NCI-H187 treated with DMSO at 0.1 percent for 48 hours (cell line): ENCODE data around the gene MRPL48.
"Not testable (repeated sequence)": the region's sequence is repeated elsewhere in the genome, so short reads cannot be mapped to it uniquely, and the experiment has no call there.

Source experiments
- DNase-seq: peaks from one replicate; lab custom pipeline; 2025; lab: John Stamatoyannopoulos, UW

The MRPL48 gene

DNA sequence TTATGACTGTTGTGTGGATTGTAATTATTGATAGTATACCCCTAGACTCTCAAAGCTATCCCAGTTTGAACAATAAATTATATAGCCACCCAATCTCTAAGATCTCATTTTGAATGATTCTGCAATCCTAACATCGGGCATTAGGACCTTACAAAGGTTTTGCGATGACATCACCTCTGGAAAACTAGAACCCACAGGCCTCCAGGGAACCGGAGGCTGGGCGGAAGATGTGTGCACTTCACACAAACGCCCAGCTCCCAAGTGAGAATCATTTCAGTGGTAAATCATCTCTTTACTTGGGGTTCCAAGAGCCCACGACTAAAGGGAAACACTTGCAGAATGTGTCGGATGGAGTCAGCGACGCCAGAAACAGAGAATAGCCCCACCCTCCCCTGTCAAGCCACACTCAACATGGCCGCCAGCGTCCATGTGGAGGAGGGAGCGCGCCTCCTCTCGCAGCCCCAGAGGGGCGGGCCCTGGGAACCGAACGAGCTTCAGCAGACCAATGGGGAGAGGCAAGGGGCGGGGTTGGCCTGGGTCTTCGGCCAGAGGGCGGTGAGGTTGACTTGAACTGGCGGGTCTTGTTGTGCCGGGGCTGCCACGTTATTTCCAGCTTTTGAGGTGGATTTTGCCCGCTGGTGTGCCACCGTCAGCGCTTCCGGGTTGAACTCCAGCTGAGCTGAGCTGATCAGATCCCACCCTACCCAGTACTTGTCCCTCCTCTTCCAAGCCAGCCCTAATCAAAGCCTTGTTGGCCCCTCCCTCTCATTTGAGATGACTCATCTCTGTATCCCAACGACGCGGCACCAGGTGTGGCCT, 8.4 kb upstream of the MRPL48 start:
- DNase-seq = peak; percentile 96

DNA sequence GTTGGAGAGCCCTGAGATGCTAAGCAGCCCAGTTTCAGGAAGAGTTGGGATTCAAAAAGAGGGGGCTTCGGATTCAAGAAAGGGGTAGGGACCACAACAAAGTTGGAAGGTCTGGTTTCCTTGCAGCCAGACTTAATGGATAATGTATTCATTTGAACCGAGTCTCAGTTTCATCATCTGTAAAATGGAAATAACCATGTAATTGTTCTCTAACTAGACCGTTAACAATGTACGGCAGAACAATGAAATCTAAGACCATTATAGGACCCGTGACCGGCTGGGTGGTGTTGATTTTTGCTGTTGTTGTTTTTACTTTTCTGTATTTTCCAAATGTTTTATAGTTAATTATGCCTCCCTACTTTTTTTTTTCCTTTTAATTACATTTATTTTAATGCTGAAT, 6.4 kb upstream of the MRPL48 start:
- no peak for DNase-seq

DNA sequence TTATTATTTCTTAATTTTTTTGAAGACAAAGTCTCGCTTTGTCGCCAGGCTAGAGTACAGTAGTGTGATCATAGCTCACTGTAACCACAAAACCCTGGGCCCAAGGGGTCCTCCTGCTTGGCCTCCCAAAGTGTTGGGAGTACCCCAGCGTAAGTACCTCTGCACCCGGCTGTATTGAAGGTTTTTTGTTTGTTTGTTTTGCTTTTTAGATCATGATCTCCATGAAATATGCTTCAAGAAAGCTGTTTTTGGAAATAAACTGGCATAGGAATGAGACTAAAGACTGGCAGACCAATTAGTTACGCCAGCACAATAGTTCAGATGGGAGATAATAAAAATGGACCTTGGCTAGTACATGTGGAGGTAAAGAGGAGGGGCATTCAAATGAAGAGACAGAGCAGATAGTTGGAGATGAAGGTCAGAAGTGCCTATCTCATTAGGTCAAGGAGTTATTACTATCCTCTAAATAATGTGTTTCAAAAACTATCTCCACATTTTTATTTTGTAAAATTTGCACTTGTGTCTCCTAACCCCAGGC, 4.1 kb upstream of the MRPL48 start:
- no peak for DNase-seq

- no peak for DNase-seq
Observed at GRCh38 chr11:73784080-73784634, 3.5 kb upstream of the MRPL48 start.

DNA sequence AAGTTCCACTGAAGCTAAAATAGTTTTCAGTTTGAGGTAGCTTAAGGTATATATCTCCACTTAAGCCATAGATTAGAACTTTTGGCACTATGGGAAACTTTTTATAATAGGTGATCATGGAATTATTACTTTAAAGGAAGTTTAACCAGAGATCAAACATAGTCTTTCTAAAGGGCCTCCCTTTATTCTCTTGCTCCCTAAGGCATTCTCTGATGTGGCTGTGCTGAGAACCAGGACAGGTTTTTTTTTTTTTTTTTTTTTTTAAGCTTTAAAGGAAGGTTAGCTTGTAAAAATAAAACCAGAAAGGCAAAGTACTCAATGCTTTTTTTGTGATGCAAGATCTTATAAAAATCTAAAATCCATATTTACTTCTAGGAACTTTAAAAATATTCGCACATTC, 2.9 kb upstream of the MRPL48 start:
- DNase-seq = no peak

GRCh38 chr11:73785467-73785866, 2.2 kb upstream of the MRPL48 start:
- not testable (repeated sequence) for DNase-seq

GRCh38 chr11:73787051-73787642, 527 bp upstream of the MRPL48 start:
- DNase-seq = no peak

GRCh38 chr11:73789279-73789670, 1.6 kb downstream of the MRPL48 start:
- no peak for DNase-seq

DNA sequence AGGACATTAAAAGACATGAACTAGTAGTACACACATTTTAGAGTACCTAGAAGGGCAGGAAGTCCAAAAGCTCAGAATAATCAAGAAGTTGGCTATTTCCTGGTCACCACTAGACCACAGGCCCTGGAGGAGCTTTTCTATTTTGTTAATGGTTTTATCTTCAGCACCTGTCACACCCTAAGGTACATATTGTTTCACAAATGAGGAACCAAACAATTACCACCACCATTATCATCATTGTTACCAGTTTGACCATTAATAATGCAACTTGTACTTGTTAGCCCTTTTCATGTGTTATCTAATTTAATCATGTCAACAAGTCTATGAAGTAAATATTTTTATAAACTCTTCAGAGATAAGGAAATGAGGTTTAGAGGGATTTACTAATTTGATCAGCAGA, 4.9 kb downstream of the MRPL48 start:
- no peak for DNase-seq

DNA sequence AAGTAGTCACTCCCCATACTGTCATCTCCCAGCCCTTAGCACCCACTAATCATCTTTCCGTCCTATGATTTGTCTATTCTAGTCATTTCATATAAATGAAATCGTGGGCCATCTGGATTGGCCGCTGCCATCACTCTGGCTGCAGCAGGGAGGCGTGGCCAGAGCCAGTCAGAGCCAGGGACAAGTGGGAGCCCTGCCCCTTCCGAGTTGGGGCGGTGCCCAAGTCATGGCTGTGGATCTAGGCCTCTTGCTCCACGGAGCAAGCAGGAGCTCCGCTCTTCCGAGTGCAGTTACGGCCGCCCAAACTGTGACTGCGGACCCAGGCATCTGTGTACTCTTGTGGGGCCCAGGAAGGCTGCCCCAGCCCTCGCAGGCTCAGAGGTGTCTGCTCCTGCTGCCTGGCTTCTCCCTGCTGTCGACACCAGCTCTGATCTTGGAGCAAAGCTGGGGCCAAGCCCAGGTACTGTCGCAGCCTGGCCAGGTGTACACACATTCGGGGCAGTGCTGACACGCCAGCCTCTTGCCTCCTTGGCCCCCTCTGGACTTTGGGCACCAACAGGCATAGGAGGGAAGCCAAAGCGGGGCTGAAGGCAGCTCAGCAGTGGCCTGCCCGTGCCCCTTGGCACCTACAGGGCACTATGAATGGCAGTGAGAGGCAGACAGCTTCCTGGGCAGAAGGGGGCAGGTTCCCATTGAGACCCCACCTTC, 8.4 kb downstream of the MRPL48 start:
- DNase-seq = no peak

DNA sequence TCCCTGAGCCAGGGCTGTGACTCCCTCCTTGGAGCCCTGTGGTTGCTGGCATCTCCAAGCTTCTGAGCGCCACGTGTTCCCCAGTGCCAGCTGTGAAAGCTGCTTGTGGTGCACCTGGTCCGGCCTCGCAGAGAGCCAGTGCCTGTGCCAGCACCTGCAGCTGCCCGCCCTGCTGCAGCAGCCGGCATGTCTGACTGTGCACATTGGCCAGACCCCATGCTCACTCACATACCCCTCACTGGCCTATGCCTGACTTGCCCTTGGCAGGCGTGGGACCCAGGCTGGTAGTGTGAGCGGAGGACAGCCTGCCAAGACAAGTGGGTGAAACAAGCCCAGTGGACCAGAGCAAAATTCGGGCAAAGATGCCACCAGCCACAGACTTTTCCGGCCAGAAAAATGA, 9.8 kb downstream of the MRPL48 start:
- no peak for DNase-seq

DNA sequence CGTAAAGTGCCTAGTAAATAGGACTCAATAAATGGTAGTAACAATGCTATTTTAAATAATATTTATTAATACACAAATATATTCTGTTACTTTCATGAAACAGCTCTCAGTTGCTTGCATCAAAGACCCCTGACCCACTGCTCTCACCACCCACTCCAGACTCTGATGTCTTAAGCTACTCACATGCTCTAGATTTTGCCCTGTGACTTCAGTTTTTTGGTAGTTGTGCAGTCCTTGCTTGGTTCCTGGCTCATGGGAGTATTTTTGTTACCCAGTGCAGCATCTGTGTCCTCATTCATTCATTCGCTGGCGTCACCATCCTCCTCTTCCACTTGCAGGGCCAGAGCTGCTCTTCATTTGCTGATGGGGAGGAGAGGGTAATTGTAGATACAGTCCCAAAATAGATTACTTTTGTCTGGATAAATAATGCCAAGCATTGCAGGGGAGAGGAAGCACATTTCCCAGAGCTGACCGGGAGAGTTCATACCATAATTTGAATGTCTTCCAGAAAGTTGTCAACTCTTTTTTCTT, 12.7 kb downstream of the MRPL48 start:
- no peak for DNase-seq

DNA sequence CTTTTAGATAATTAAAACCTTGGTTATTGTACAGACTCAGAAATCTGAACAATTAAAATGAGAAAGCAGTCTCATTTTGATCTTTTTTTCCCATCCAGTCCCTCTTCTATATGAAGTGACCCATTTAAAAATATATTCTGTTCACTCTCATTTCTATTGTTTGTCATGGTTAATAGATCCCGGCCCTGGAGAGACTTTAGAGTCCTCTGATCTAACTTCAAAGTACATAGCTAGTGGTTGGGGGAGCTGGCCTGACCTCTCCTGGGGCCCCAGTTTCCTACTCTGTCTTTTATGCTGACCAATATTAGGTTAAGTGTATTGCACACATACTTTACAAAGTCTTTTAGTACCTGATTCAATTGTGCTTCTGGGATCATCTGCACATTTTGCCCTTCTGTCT, 13.5 kb downstream of the MRPL48 start:
- DNase-seq = no peak

- no peak for DNase-seq
Observed at GRCh38 chr11:73804712-73805111, 17.0 kb downstream of the MRPL48 start.

DNA sequence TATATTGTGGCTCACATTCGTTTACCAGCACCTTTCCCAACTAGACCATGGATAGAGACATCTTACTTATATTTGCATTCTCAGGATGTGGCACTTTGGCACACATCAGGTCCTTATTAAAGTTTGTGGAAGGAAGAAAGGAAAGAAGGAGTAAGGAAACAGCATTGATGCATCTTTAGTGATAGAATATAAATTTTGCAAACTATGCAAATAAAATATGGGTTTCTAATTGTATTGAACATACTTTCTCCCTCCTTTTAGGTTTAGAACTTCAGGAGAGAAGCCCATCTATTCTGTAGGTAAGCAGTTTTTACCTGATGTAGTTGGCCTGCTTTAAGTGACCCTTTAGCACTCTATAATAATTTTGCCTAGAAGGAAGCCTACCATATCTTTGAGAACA, 20.4 kb downstream of the MRPL48 start:
- DNase-seq = no peak

- no peak for DNase-seq
Observed at GRCh38 chr11:73810637-73811036, 23.0 kb downstream of the MRPL48 start.

DNA sequence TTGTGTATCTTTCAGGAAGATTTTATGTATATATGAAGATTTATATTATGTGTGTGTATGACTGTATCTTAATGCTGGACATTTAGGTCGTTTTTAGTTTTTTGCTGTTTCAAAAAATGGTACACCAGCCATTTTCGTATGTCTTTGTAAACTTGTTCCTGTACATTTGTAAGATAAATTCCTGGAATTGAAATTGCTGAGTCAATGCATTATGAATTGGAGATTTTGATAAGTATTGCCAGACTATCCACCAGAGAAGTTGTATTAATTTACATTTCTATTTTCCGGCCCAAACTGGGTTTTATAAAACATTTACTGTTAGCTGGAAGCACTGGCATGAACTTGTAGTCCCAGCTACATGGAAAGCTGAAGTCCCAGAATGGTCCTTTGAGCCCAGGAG, 24.6 kb downstream of the MRPL48 start:
- no peak for DNase-seq

- no peak for DNase-seq
Observed at GRCh38 chr11:73814812-73815211, 27.1 kb downstream of the MRPL48 start.

DNA sequence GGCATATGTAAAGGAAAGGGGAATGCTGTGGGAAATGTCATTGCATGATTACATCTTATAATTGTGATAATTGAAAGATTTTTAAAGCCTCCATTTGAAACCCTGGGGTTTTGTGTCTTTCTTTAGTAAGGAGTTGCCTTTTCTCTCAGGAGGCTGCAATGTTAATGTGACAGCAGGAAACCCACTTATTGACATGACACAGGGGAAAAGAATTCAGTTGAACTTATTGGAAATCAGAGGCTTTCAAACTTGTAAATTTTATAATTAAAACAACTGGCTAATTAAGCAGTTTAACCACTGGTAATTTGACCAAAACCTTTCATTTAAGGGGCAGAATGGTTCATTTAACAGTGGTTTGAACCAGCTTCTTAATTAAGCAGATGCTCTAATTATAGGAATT, 31.2 kb downstream of the MRPL48 start:
- no peak for DNase-seq

DNA sequence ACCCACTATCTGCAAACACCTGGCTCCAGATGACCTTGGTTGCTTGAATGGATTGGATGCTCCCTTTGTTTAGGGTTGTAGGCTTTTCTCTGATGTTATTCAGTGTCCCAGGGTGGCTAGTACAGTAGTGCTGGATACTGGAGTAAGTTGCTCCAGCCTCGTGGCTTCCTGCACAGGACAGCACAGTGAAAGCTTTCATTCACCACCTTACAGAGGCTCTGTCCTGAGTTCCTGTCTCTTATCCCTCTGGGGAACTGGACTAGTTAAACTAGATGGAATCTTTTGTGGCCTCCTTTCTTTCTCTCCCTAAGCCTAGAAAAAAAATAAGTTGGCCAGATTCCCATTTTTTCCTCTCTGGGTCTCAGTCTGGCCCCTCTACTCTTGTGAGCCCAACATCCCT, 42.6 kb downstream of the MRPL48 start:
- no peak for DNase-seq

GRCh38 chr11:73833067-73833466, 45.4 kb downstream of the MRPL48 start:
- DNase-seq = peak; percentile 18

DNA sequence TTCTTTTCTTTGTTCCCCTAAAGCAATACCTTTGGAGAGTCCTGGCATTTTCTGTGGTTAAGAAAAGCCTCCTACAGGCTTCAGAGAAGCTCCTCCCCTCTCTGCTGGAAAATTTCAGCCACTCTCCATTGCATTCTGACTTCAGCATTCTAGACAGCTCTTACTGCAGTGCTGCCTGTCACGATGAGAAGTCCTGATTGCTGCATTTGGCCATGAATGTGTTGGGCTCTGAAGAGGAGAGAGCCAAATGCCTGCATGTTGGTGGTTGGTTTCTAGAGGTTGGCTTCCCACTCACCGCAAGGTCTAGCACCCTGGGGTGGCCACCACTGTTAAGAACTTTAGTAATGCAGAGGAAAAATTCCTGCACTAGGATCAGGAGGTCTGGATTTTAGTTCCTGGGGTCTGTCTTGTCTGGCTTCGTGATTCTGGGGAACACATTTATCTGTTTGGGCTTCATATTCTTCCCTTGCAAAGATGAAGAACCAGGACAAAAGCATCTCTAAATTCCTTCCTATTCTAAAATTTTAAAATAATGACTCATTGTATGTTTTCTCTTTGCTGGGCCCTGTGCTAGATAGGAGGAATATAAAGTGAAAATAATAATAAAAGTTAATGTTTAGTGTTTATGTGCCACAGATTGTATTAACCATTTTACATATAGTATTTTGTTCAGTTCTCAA, 50.9 kb downstream of the MRPL48 start:
- DNase-seq = no peak
